ENCODE results near the gene MGMT. TPM values are rescaled to one million over a fixed set of nuclear protein-coding genes. Genes with fewer than 3 reads are reported as not detected.

Gene MGMT
- total RNA-seq, 4 donors from 2014 or later, result 10.9 to 37.7 (median 16.0) TPM

DNA sequence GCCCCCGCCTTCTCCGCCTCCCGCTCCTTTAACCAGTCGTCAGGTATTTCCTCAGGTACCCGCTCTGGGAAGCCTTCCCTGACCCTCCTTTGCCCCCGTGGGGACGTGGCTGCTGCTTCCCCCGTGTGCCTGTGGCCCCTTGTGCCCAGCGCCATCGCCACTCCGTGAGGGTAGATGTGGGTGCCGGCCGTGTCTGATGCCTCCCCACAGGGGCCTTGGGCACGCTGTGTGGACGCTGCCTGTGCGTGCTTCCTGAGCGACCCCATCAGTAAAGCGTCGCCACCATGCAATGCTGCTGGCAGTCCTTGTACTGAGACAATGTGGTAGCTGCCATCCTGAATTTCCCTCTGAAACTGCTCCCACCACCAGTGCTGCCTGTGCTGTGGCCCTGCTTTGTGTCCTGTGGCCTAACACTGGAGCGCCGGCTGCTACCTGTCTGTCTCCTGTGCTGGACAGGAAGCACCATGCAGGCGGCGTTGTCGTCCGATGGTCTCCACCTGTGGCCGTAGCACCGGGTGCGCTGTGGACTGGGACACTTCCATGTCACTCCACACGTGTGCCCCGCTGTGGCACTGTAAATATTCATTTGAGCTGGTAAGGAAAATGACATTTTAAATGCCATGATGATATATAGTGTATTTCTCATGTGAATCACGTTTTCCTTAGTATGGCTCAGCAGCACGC is 213.8 kb downstream of the MGMT start:
- intact Hi-C loops (cut with DNase I; ENCODE audit: low total_unique reads), result no loop called here
- no peaks in the 10 kb centered on the region for H3K36me3 ChIP-seq
- TF ChIP-seq, protein P1, sequence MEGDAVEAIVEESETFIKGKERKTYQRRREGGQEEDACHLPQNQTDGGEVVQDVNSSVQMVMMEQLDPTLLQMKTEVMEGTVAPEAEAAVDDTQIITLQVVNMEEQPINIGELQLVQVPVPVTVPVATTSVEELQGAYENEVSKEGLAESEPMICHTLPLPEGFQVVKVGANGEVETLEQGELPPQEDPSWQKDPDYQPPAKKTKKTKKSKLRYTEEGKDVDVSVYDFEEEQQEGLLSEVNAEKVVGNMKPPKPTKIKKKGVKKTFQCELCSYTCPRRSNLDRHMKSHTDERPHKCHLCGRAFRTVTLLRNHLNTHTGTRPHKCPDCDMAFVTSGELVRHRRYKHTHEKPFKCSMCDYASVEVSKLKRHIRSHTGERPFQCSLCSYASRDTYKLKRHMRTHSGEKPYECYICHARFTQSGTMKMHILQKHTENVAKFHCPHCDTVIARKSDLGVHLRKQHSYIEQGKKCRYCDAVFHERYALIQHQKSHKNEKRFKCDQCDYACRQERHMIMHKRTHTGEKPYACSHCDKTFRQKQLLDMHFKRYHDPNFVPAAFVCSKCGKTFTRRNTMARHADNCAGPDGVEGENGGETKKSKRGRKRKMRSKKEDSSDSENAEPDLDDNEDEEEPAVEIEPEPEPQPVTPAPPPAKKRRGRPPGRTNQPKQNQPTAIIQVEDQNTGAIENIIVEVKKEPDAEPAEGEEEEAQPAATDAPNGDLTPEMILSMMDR (IDR thresholded peaks at IDR 0.05), result no peak
- TF ChIP-seq POLR2A (IDR thresholded peaks at IDR 0.05), result no peak
- no peaks in the 10 kb centered on the region for H3K4me1 ChIP-seq
- H3K27me3 ChIP-seq, result no peaks in the 10 kb centered on the region
- no peak overlapping the region for H3K4me3 ChIP-seq
- DNase-seq, result no peak
- no peak overlapping the region for H3K27ac ChIP-seq
- no peaks in the 10 kb centered on the region for H3K9me3 ChIP-seq

DNA sequence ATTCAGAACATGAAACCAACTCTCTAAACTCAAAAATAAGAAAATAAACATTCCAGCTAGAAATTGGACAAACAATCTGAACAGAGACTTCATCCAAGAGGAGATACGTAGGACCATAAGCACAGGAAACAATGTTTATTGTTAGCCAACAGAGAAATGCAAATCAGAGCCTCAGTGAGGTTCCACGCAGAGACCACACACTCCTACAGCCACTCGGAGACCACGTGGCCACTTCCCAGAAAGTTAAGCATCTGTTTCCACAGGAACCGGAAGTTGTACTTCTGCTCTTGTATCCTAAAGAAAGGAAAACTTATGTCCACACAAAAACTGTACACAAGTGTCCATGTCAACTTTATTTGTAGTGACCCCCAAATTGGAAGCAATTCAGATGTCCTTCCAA is 214.8 kb downstream of the MGMT start:
- no peak overlapping the region for H3K27ac ChIP-seq
- H3K4me3 ChIP-seq, result no peak overlapping the region
- no peaks in the 10 kb centered on the region for H3K36me3 ChIP-seq
- H3K9me3 ChIP-seq, result no peaks in the 10 kb centered on the region
- no peak for TF ChIP-seq POLR2A (IDR thresholded peaks at IDR 0.05)
- TF ChIP-seq, protein P1 (IDR thresholded peaks at IDR 0.05), result no peak
- no peak for DNase-seq
- no peaks in the 10 kb centered on the region for H3K4me1 ChIP-seq
- H3K27me3 ChIP-seq, result no peaks in the 10 kb centered on the region
- intact Hi-C loops (cut with DNase I; ENCODE audit: low total_unique reads), result no loop called here

DNA sequence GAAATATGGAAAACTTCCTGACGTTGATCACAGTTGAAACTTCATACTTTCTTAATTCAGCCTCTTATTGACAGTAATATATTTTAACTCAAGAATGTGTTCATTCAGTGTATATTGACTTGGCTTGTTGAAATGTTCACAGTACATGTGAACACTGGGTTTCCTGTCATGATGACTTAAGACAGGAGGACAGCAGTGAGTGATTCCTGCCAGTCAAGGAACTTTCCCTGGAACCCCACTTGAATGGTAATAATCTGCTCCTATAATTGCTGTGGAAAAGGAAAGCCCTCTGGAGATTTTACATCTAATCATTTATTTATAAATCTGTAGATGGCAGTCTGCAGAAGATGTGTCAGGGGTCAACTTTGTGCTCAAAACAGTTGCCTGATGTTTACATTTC is 216.5 kb downstream of the MGMT start:
- no peaks in the 10 kb centered on the region for H3K9me3 ChIP-seq
- no peaks in the 10 kb centered on the region for H3K36me3 ChIP-seq
- H3K27ac ChIP-seq, result no peak overlapping the region
- H3K27me3 ChIP-seq, result no peaks in the 10 kb centered on the region
- no peak overlapping the region for H3K4me3 ChIP-seq
- intact Hi-C loops (cut with DNase I; ENCODE audit: low total_unique reads), result no loop called here
- H3K4me1 ChIP-seq, result no peaks in the 10 kb centered on the region
- DNase-seq, result no peak
- TF ChIP-seq, protein P1 (IDR thresholded peaks at IDR 0.05), result no peak
- no peak for TF ChIP-seq POLR2A (IDR thresholded peaks at IDR 0.05)

DNA sequence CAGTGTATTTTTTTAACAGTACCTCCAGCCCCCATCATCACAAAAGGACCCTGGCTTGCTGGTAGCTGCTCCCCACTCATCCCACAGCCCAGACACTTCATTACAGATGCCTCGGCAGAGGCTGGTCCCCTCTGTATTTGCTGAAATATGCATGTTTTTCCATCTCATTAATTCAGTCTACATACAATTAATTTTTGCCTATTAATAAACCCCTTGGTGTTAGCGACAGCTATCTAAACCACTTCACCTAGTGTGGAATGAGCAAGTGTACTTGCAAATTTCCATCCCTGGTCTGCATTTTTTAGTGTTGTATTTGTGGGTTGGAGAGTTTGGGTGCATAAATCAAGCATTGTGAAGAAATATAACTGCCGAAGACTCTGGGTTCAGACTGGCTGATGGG is 216.9 kb downstream of the MGMT start:
- H3K9me3 ChIP-seq, result no peaks in the 10 kb centered on the region
- intact Hi-C loops (cut with DNase I; ENCODE audit: low total_unique reads), result no loop called here
- H3K27ac ChIP-seq, result no peak overlapping the region
- no peak overlapping the region for H3K4me3 ChIP-seq
- H3K36me3 ChIP-seq, result no peaks in the 10 kb centered on the region
- H3K27me3 ChIP-seq, result no peaks in the 10 kb centered on the region
- TF ChIP-seq, protein P1 (IDR thresholded peaks at IDR 0.05), result no peak
- TF ChIP-seq POLR2A (IDR thresholded peaks at IDR 0.05), result no peak
- H3K4me1 ChIP-seq, result no peaks in the 10 kb centered on the region
- DNase-seq, result no peak

DNA sequence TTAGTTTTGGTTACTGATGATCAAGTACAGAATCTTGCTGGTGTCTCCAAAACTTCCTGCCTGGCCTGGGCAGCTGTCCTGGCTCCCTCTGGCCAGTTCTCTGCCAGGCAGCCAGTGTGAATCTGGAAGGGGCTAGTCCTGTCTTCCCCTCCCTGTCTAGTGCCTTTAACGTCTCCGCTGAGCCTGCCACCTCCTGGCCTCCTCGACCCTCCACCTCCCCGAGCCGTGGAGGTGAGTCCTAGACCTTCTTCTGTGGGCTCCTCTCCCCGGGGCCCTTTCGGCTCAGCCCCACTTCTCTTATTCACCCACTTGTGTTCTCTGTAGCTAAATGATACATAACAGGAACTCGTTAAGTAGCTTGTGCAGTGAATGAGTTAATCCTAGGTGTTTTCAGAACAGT is 218.2 kb downstream of the MGMT start:
- intact Hi-C loops (cut with DNase I; ENCODE audit: low total_unique reads), result no loop called here
- DNase-seq, result no peak
- TF ChIP-seq, protein P1 (IDR thresholded peaks at IDR 0.05), result no peak
- Histone ChIP-seq H3K27ac (no peak overlapping the region), H3K36me3 (no peaks in the 10 kb centered on the region), H3K9me3 (no peaks in the 10 kb centered on the region), H3K27me3 (no peaks in the 10 kb centered on the region), H3K4me1 (peaks cover under 1 to 1% of the 10 kb centered on the region in 2 donors), H3K4me3 (no peak overlapping the region)
